CD8-positive, alpha-beta memory T cell (primary cell): ENCODE measurements around the gene PLCD3. TPM values are rescaled to one million over a fixed set of nuclear protein-coding genes. Genes with fewer than 3 reads are reported as not detected.

Experiments
- CTCF ChIA-PET: fragments of 350-600 bp; sonication (Branson Sonifier 250); formaldehyde crosslinking; loops from one replicate; lab custom pipeline; 2021; ENCODE audit warnings: antibody characterized with exemption; lab: Charles Lee
- POLR2A ChIA-PET: fragments of 350-600 bp; sonication (Branson Sonifier 250); formaldehyde crosslinking; loops from one replicate; lab custom pipeline; 2021; ENCODE audit warnings: antibody characterized with exemption; lab: Charles Lee
- DNase-seq, 5 donors: peaks; one replicate each; pipeline versions ENCODE4 v3.0.0 to v3.0.0-alpha.2; 2020 to 2022; ENCODE audit warnings: mixed read lengths in 1 of 5
- H3K27ac ChIP-seq: one replicate; pipeline ENCODE4 v1.7.0; 2013; ENCODE audit warnings: low read depth, mild to moderate bottlenecking, low read length, moderate library complexity
- H3K27me3 ChIP-seq: 2 replicates; pipeline ENCODE4 v1.7.0; 2013; ENCODE audit warnings: low read length, mild to moderate bottlenecking; ENCODE audit not compliant: insufficient read depth, poor library complexity, severe bottlenecking
- H3K36me3 ChIP-seq: 2 replicates; pipeline ENCODE4 v1.7.0; 2013; ENCODE audit warnings: mild to moderate bottlenecking, low read length, moderate library complexity; ENCODE audit not compliant: insufficient read depth
- H3K4me1 ChIP-seq: 2 replicates; pipeline ENCODE4 v1.7.0; 2013; ENCODE audit warnings: mild to moderate bottlenecking, low read length, moderate library complexity; ENCODE audit not compliant: insufficient read depth
- H3K4me3 ChIP-seq: 2 replicates; pipeline ENCODE4 v1.7.0; 2013; ENCODE audit warnings: mild to moderate bottlenecking, low read length
- H3K9me3 ChIP-seq: 2 replicates; pipeline ENCODE4 v1.7.0; 2013; ENCODE audit warnings: mild to moderate bottlenecking, low read length
- H3K27ac Mint-ChIP-seq, 8 donors: one replicate each; pipeline ENCODE4 v1.8.0; 2020 to 2021; ENCODE audit warnings: mixed read lengths in 8 of 8, mild to moderate bottlenecking in 6 of 8, inconsistent platforms in 3 of 8, moderate library complexity in 3 of 8
- H3K27me3 Mint-ChIP-seq, 2 donors: one replicate each; pipeline ENCODE4 v1.8.0; 2020 to 2021; ENCODE audit warnings: mixed read lengths in 2 of 2, mild to moderate bottlenecking in 1 of 2, moderate library complexity in 1 of 2
- H3K36me3 Mint-ChIP-seq, 3 donors: one replicate each; pipeline ENCODE4 v1.8.0; 2020 to 2021; ENCODE audit warnings: mixed read lengths in 3 of 3, inconsistent platforms in 1 of 3, mild to moderate bottlenecking in 1 of 3
- H3K4me1 Mint-ChIP-seq, 3 donors: one replicate each; pipeline ENCODE4 v1.8.0; 2020 to 2021; ENCODE audit warnings: mixed read lengths in 3 of 3, inconsistent platforms in 1 of 3, mild to moderate bottlenecking in 1 of 3
- H3K4me3 Mint-ChIP-seq, 7 donors: one replicate each; pipeline ENCODE4 v1.8.0; 2020 to 2021; ENCODE audit warnings: mixed read lengths in 7 of 7, mild to moderate bottlenecking in 6 of 7, moderate library complexity in 4 of 7, inconsistent platforms in 2 of 7
- H3K9me3 Mint-ChIP-seq, 5 donors: one replicate each; pipeline ENCODE4 v1.8.0; 2020 to 2022; ENCODE audit warnings: mixed read lengths in 5 of 5, mild to moderate bottlenecking in 3 of 5, moderate library complexity in 2 of 5, inconsistent platforms in 1 of 5
- polyA plus RNA-seq: library from polyadenylated mRNA; unstranded; fragments of 300-500 nt; fragmentation: Illumina TruSeq; gene quantifications from one replicate; pipeline ENCODE4 v1.2.3, GENCODE V29; 2021
- total RNA-seq, 2 experiments: library from RNA; stranded (reverse); gene quantifications; one replicate each; pipeline ENCODE4 v1.2.3, GENCODE V29; 2021

The PLCD3 gene
- total and polyA plus RNA-seq, 3 experiments from 2014 or later = 1.1 to 7.2 (median 5.5) TPM

- ChIA-PET CTCF (interaction anchor here (1.0 to 2.4 kb wide), 3 partner anchors 9 to 90 kb away, joined by 4 to 12 read pairs (median 4); partner anchors contain the start of gene ACBD4), POLR2A (interaction anchor here (0.5 kb wide), 1 partner anchor 1211 kb away, joined by 3 read pairs; no protein-coding TSS in a partner anchor)
- Mint-ChIP-seq H3K27me3 (no peaks in the 10 kb centered on the region), H3K9me3 (no peaks in the 10 kb centered on the region), H3K27ac (no peak overlapping the region), H3K4me3 (no peak overlapping the region), H3K36me3 (peaks cover 0 to 57% (median 4%) of the 10 kb centered on the region in 3 donors), H3K4me1 (no peaks in the 10 kb centered on the region)
- H3K4me1 ChIP-seq = no peaks in the 10 kb centered on the region
- H3K27ac ChIP-seq = no peak overlapping the region
- no peaks in the 10 kb centered on the region for H3K9me3 ChIP-seq
- H3K4me3 ChIP-seq = no peak overlapping the region
- H3K36me3 ChIP-seq = peaks cover 26% of the 10 kb centered on the region
- no peaks in the 10 kb centered on the region for H3K27me3 ChIP-seq
- DNase-seq = no peak
Measured at GRCh38 chr17:45108051-45108450, 24.3 kb downstream of the PLCD3 start.

GRCh38 chr17:45107293-45108010 is 24.9 kb downstream of the PLCD3 start:
- H3K36me3 Mint-ChIP-seq = peaks cover 0 to 63% (median 6%) of the 10 kb centered on the region in 3 donors
- Histone ChIP-seq H3K36me3 (peaks cover 32% of the 10 kb centered on the region), H3K9me3 (no peaks in the 10 kb centered on the region), H3K27me3 (no peaks in the 10 kb centered on the region), H3K4me1 (no peaks in the 10 kb centered on the region), H3K27ac (no peak overlapping the region), H3K4me3 (no peak overlapping the region)
- H3K9me3 Mint-ChIP-seq = no peaks in the 10 kb centered on the region
- no peaks in the 10 kb centered on the region for H3K27me3 Mint-ChIP-seq
- no peaks in the 10 kb centered on the region for H3K4me1 Mint-ChIP-seq
- DNase-seq = no peak
- peak overlapping the region in 1 of 8 donors; percentile 89 for H3K27ac Mint-ChIP-seq
- POLR2A ChIA-PET = interaction anchor here (0.5 kb wide), 1 partner anchor 1211 kb away, joined by 3 read pairs; no protein-coding TSS in a partner anchor
- CTCF ChIA-PET = interaction anchor here (2.4 kb wide), 1 partner anchor 8 kb away, joined by 12 read pairs; no protein-coding TSS in a partner anchor
- peak overlapping the region in 1 of 7 donors; percentile 40 for H3K4me3 Mint-ChIP-seq

- H3K27me3 ChIP-seq = no peaks in the 10 kb centered on the region
- Mint-ChIP-seq H3K4me1 (no peaks in the 10 kb centered on the region), H3K36me3 (peaks cover 0 to 71% (median 9%) of the 10 kb centered on the region in 3 donors), H3K4me3 (no peak overlapping the region), H3K27me3 (no peaks in the 10 kb centered on the region), H3K27ac (peak overlapping the region in 1 of 8 donors; percentile 81), H3K9me3 (no peaks in the 10 kb centered on the region)
- POLR2A ChIA-PET = no interaction called here
- no peaks in the 10 kb centered on the region for H3K9me3 ChIP-seq
- DNase-seq = no peak
- H3K4me1 ChIP-seq = no peaks in the 10 kb centered on the region
- H3K27ac ChIP-seq = no peak overlapping the region
- H3K4me3 ChIP-seq = no peak overlapping the region
- peaks cover 41% of the 10 kb centered on the region for H3K36me3 ChIP-seq
- CTCF ChIA-PET = no interaction called here
Measured at GRCh38 chr17:45106582-45106981, 25.7 kb downstream of the PLCD3 start.

- H3K27me3 ChIP-seq = no peaks in the 10 kb centered on the region
- H3K4me1 ChIP-seq = no peaks in the 10 kb centered on the region
- DNase-seq = no peak
- peaks cover 41% of the 10 kb centered on the region for H3K36me3 ChIP-seq
- Mint-ChIP-seq H3K4me3 (no peak overlapping the region), H3K36me3 (peaks cover 0 to 75% (median 9%) of the 10 kb centered on the region in 3 donors), H3K9me3 (no peaks in the 10 kb centered on the region), H3K27ac (no peak overlapping the region), H3K4me1 (no peaks in the 10 kb centered on the region), H3K27me3 (no peaks in the 10 kb centered on the region)
- CTCF ChIA-PET = no interaction called here
- POLR2A ChIA-PET = no interaction called here
- H3K27ac ChIP-seq = no peak overlapping the region
- no peaks in the 10 kb centered on the region for H3K9me3 ChIP-seq
- H3K4me3 ChIP-seq = no peak overlapping the region
Measured at GRCh38 chr17:45106096-45106495, 26.2 kb downstream of the PLCD3 start.

- ChIA-PET CTCF (interaction anchor here (1.4 to 1.7 kb wide), 3 partner anchors 27 to 280 kb away, joined by 3 to 7 read pairs (median 7); partner anchors contain the start of genes ACBD4 and PLCD3), POLR2A (no interaction called here)
- Histone ChIP-seq H3K9me3 (no peaks in the 10 kb centered on the region), H3K4me1 (no peaks in the 10 kb centered on the region), H3K4me3 (no peak overlapping the region), H3K27me3 (no peaks in the 10 kb centered on the region), H3K27ac (no peak overlapping the region), H3K36me3 (peaks cover 41% of the 10 kb centered on the region)
- Mint-ChIP-seq H3K36me3 (peaks cover 0 to 77% (median 9%) of the 10 kb centered on the region in 3 donors), H3K27ac (peak overlapping the region in 1 of 8 donors; percentile 72), H3K4me3 (no peak overlapping the region), H3K4me1 (no peaks in the 10 kb centered on the region), H3K9me3 (no peaks in the 10 kb centered on the region), H3K27me3 (no peaks in the 10 kb centered on the region)
- DNase-seq = no peak
Measured at GRCh38 chr17:45104907-45105624, 27.2 kb downstream of the PLCD3 start.

GRCh38 chr17:45104497-45104896 is 27.8 kb downstream of the PLCD3 start:
- DNase-seq = no peak
- Mint-ChIP-seq H3K27me3 (no peaks in the 10 kb centered on the region), H3K9me3 (no peaks in the 10 kb centered on the region), H3K4me3 (no peak overlapping the region), H3K27ac (no peak overlapping the region), H3K36me3 (peaks cover 0 to 82% (median 9%) of the 10 kb centered on the region in 3 donors), H3K4me1 (no peaks in the 10 kb centered on the region)
- H3K27ac ChIP-seq = no peak overlapping the region
- no peaks in the 10 kb centered on the region for H3K27me3 ChIP-seq
- no peak overlapping the region for H3K4me3 ChIP-seq
- peaks cover 45% of the 10 kb centered on the region for H3K36me3 ChIP-seq
- POLR2A ChIA-PET = no interaction called here
- no peaks in the 10 kb centered on the region for H3K4me1 ChIP-seq
- no peaks in the 10 kb centered on the region for H3K9me3 ChIP-seq
- CTCF ChIA-PET = interaction anchor here (1.4 to 1.7 kb wide), 3 partner anchors 28 to 281 kb away, joined by 3 to 7 read pairs (median 7); partner anchors contain the start of genes ACBD4 and PLCD3

GRCh38 chr17:45104029-45104428 is 28.3 kb downstream of the PLCD3 start:
- H3K27me3 ChIP-seq = no peaks in the 10 kb centered on the region
- H3K9me3 ChIP-seq = no peaks in the 10 kb centered on the region
- peaks cover 48% of the 10 kb centered on the region for H3K36me3 ChIP-seq
- ChIA-PET POLR2A (no interaction called here), CTCF (interaction anchor here (1.7 kb wide), 2 partner anchors 28 to 31 kb away, joined by 7 read pairs; partner anchors contain the start of genes ACBD4 and PLCD3)
- peaks cover 0 to under 1% (median 0%) of the 10 kb centered on the region in 3 donors for H3K4me1 Mint-ChIP-seq
- H3K4me3 ChIP-seq = no peak overlapping the region
- H3K27ac Mint-ChIP-seq = peak overlapping the region in 1 of 8 donors; percentile 54
- no peaks in the 10 kb centered on the region for H3K27me3 Mint-ChIP-seq
- DNase-seq = no peak
- peaks cover 0 to 86% (median 9%) of the 10 kb centered on the region in 3 donors for H3K36me3 Mint-ChIP-seq
- no peaks in the 10 kb centered on the region for H3K4me1 ChIP-seq
- H3K4me3 Mint-ChIP-seq = no peak overlapping the region
- H3K9me3 Mint-ChIP-seq = no peaks in the 10 kb centered on the region
- no peak overlapping the region for H3K27ac ChIP-seq
